ENCODE results near the gene ATXN7.

The ATXN7 gene

GRCh38 chr3:63990204-63990603 lies 126.5 kb downstream of the ATXN7 start:
- no peak for DNase-seq (ENCODE audit: low spot score)

- no peak for DNase-seq (ENCODE audit: low spot score)
Observed at GRCh38 chr3:63990733-63991132, 127.1 kb downstream of the ATXN7 start.

GRCh38 chr3:63991666-63992065 lies 128.0 kb downstream of the ATXN7 start:
- DNase-seq (ENCODE audit: low spot score), result no peak

GRCh38 chr3:63992516-63993209 lies 129.0 kb downstream of the ATXN7 start:
- no peak for DNase-seq (ENCODE audit: low spot score)

GRCh38 chr3:63993653-63994079 lies 130.0 kb downstream of the ATXN7 start:
- DNase-seq (ENCODE audit: low spot score), result peak; percentile 78

GRCh38 chr3:63995086-63995485 lies 131.4 kb downstream of the ATXN7 start:
- no peak for DNase-seq (ENCODE audit: low spot score)

- DNase-seq (ENCODE audit: low spot score), result no peak
Observed at GRCh38 chr3:63998852-63999754, 135.4 kb downstream of the ATXN7 start.

GRCh38 chr3:64000453-64001055 lies 136.9 kb downstream of the ATXN7 start:
- no peak for DNase-seq (ENCODE audit: low spot score)

- no peak for DNase-seq (ENCODE audit: low spot score)
Observed at GRCh38 chr3:64002233-64002632, 138.6 kb downstream of the ATXN7 start.

- no peak for DNase-seq (ENCODE audit: low spot score)
Observed at GRCh38 chr3:64003589-64003988, 139.9 kb downstream of the ATXN7 start.

- DNase-seq (ENCODE audit: low spot score), result no peak
Observed at GRCh38 chr3:64008017-64008416, 144.3 kb downstream of the ATXN7 start.

- DNase-seq (ENCODE audit: low spot score), result no peak
Observed at GRCh38 chr3:64008487-64009351, 145.1 kb downstream of the ATXN7 start.

- DNase-seq (ENCODE audit: low spot score), result no peak
Observed at GRCh38 chr3:64009528-64009927, 145.9 kb downstream of the ATXN7 start.

- DNase-seq (ENCODE audit: low spot score), result no peak
Observed at GRCh38 chr3:64010199-64010598, 146.5 kb downstream of the ATXN7 start.

GRCh38 chr3:64011685-64012084 lies 148.0 kb downstream of the ATXN7 start:
- DNase-seq (ENCODE audit: low spot score), result peak; percentile 30

GRCh38 chr3:64016941-64017620 lies 153.4 kb downstream of the ATXN7 start:
- DNase-seq (ENCODE audit: low spot score), result no peak

GRCh38 chr3:64019271-64019670 lies 155.6 kb downstream of the ATXN7 start:
- DNase-seq (ENCODE audit: low spot score), result no peak

GRCh38 chr3:64019879-64020278 lies 156.2 kb downstream of the ATXN7 start:
- DNase-seq (ENCODE audit: low spot score), result no peak

GRCh38 chr3:64021922-64022321 lies 158.3 kb downstream of the ATXN7 start:
- DNase-seq (ENCODE audit: low spot score), result no peak

GRCh38 chr3:64022451-64023186 lies 159.0 kb downstream of the ATXN7 start:
- peak; percentile 38 for DNase-seq (ENCODE audit: low spot score)
